Stimulated activated CD4-positive, alpha-beta T cell treated with anti-CD3 and anti-CD28 coated beads, Interleukin-4, amount 100 ng/mL, for 48 hours (primary cell): ENCODE data around the gene STX1A.
A peak's percentile ranks its signal among the peaks of the same experiment; 100 is the strongest.
"Not testable (repeated sequence)": the region's sequence is repeated elsewhere in the genome, so short reads cannot be mapped to it uniquely, and the experiment has no call there.

Experiments
- DNase-seq, 2 donors: peaks; one replicate each; pipeline ENCODE4 v3.0.0-alpha.2; 2020; ENCODE audit warnings: low read depth in 2 of 2

The STX1A gene

DNA sequence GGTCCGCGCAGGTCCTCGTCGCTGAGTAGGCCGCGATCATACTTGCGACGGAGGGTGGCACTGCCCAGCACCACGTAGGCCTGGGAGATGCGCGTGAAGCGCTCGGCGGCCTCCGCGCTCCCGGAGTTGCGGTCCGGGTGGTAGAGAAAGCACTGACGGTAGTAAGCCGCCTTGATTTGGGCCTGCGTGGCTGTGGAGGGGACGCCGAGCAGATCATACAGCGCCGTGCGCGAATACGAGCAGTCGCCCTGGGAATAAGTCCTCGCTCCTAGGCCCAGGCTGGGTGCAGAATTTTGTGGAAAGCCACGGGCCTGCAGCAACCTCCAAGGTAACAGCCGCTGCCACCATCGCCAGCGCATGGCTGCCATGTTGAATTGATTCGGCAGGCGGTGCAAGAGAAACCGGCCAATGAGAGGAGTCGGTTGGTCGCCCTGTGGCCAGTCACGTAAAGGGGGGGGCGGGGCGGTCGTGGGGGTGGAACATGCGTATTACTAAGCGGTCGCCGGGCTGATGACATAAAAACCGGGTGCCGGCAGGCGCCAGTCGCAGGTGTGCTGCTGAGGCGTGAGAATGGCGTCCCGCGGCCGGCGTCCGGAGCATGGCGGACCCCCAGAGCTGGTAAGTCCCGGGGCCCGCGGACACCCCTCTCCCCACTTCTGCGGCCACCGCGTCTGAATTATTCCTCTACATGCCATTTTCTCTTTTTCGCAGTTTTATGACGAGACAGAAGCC, 36.2 kb downstream of the STX1A start, which contains the start of the genes BUD23 and DNAJC30:
Gene BUD23 (plus strand): TSS at position 542 of the 732 bp plus-strand sequence. CDS start 29 bp downstream, at position 571.
Gene DNAJC30 (minus strand): TSS at position 398 of the 732 bp plus-strand sequence. CDS start 30 bp downstream, at position 368.
- peak; percentile 98 for DNase-seq

DNA sequence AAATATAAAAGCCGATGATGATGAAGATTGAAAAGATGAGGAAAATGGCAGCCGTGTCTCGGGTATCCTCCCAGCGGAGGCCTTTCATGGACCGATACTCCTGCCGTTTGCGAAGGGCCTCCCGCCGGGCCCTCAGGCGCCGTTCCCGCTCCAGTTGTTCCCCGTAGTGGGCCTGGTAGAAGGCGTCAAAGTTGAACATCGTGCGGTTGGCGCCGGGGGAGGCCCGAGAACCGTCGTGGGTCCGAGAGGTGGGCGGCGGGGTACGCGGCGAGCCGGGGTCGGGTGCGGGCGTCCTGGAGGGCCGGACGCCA, 36.8 kb downstream of the STX1A start:
- DNase-seq, result no peak

DNA sequence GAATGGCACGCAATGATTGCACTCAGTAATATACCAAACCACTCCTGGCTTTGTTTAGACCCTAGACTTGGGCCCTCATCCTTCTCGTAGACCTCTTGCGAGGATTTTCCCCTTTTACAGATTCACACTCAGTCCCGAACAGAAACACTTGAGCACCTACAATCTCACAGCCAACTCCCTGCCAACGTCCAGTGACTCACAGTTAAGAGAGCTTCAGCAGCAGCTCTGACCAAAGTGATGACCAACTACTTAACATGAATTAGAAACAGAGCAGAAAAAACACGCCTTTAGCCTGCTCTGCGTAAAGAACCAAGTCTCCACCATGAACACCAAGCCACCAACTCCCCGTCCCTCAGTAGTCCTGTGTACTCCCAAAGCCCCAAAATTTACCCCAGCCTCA, 38.4 kb downstream of the STX1A start:
- DNase-seq, result no peak

DNA sequence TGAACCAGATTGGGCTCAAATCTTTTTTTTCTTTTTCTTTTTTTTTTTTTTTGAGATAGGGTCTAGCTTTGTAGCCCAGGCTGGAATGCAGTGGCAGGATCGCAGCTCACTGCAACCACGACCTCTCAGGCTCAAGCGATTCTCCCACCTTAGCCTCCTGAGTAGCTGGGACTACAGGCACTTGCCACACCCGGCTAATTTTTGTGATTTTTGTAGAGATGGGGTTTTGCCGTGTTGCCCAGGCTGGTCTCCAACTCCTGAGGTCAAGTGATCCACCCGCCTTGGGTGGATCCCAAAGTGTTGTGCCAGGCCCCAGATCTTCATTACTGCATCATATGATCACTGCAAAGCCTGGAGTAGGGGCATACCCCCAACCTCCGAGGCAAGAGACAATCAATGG, 39.0 kb downstream of the STX1A start:
- no peak for DNase-seq

DNA sequence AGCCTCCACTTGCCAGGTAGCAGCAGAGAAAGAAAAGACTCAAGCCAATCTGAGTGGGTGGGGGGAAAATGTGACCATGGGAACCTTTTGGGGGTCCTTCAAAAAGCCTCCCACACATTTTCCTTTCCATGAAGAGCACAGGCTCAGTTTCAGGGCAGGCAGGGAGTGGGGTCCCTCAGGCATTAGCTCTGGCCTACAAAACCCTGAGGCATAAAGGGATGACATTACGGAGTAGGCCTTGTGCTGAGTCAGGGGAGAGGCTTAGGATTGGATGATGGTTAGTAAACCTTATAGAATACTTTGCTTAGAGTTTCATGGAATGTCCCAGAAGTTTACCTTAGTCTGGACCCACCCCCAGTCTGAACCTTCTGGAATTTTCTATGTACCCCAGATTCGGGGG, 39.8 kb downstream of the STX1A start:
- DNase-seq, result no peak

DNA sequence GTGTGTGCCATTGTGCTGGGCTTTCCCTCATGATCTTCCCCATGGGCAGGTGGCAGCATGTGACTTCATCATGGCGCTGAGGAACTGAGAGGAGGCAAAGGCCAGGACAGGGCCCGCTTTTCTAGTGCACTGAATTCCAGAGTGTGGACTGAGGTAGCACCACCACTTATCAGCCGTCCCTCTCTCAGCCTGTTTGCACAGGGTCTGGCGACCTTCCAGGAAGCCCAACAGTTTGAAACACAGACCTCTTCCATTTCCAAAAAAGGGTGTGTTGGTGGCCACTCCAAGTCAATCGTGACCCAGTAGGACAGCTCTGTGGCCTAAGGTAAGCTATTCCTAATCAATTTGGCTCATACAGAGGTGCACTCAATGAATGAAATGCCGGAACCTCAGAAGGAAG, 40.6 kb downstream of the STX1A start:
- no peak for DNase-seq

DNA sequence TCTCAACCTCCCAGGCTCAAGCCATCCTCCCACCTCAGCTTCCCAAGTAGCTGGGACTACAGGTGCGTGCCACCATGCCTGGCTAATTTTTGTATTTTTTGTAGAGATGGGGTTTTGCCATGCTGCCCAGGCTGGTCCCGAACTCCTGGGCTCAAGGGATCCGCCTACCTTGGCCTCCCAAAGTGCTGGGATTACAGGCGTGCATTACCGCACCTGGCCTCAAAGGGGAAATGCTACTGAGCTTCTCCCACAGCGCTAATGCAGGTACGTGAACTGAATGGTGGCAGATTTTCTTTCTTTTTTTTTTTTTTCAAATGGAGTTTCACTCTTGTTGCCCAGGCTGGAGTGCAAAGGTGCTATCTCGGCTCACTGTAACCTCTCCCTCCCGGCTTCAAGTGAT, 43.4 kb downstream of the STX1A start:
- not testable (repeated sequence) for DNase-seq

DNA sequence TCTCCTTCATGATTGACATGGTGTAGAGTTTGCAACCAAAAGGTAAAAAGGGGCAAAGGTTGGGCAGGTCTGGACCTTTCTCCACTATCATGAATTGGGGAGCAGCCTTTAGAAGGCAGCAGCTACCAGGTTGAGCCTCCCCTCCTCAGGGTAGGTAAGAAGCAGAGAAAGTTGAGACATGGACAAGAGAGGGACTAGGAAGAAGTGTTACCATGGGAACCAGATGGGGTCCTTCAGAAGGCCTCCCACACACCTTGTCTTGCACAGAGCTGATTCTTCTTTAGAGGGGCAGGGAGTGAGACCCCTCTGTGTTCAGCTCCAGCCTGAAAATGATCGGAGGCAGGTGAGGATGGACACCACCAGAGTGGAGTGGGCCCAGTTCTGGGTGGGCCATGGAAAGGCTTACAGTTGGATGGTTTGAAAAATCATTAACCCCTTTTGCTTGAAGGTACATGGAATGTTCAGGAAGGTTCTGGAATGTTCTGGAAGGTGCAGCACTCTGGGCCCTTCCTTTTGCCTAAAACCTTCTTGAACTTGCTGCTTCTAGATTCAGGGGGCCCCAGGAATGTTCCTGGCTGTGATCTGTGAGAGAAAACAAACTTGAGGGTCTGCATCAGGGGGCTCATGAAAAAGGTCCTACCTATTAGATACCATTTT, 44.9 kb downstream of the STX1A start:
- no peak for DNase-seq

DNA sequence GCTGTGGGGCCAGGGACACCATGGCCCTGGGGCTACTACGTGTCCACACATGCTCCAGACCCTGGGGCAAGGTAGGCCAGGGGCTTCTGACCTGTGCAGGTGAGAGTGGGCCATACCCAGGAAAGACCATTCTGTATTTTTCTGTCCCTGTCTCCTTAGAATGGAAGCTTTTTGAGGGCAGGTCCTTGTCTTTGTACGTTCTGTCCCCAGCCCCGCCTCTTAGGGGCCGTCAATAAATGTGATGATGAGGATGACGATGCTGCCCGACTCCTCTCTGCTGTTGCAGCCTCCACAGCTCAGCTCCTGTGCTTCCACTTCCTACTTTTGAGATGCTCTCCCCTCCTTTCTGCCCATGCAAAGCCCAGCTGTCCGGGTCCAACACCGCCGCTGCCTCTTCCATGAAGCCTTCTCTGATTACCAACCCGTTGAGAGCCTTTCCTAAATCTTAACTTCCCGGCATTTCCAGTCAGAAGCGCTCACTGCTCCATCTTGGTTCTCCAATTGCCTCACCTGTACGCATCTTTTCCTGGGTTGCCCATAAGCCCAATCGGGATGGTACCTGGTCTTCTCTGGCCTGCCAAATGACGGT, 47.5 kb downstream of the STX1A start:
- no peak for DNase-seq

DNA sequence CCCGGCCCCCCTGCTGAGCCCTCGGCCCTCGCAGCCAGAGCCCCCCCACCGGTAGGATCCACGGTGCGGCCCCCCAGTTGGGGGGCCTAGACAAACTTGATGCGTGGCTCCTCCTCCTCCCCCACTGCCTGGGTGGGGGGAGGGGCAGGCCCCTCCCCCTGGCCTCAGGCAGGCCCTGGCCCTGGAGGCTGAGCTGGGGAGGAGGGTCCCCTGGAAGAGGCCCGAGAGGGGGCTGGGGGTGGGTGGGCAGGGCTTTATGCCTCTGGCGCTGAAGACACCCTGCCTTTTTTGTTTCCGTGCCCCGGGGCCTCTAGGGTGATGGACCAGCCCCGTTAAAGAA, 48.2 kb downstream of the STX1A start:
- no peak for DNase-seq

DNA sequence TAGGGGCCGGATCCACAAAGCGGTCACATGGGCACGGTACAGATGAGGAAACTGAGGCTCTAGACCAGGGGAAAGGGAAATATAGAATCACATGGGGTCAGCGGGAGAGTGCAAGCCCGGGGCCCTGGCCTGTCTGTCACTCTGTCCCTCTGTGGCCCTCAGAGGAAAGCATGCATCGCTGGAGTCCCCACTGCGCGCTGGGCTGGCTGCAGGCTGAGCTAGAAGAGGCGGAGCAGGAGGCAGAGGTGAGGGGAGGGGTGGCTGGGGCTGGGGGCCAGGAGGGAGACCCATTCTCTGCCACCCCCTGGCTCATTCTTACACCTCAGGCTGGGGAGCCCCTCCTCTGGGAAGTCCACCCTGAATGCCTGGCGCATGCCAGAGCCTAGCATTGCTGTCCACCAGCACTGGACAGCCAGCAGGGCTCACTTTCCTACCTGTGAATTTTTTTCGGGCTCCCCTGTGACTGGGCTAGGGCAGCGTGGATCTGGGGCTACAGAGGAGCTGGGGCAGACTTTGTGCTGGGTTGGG, 49.5 kb downstream of the STX1A start:
- DNase-seq, result no peak

DNA sequence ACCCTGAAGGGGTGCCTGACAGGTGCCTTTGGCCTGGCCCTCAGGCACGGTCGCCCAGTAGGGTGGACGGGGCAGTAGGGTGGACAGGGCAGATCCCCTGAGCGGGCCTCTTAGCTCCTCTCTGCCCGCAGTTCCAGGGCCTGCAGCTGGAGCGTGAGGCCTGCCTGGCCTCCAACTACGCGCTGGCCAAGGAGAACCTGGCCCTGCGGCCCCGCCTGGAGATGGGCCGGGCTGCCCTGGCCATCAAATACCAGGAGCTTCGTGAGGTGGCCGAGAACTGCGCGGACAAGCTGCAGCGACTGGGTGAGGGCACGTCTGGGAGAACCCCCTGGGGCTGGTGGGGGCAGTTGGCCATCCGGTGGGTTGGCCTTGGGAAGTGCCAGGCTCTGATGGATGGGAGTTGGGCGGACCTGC, 50.2 kb downstream of the STX1A start:
- DNase-seq, result no peak

DNA sequence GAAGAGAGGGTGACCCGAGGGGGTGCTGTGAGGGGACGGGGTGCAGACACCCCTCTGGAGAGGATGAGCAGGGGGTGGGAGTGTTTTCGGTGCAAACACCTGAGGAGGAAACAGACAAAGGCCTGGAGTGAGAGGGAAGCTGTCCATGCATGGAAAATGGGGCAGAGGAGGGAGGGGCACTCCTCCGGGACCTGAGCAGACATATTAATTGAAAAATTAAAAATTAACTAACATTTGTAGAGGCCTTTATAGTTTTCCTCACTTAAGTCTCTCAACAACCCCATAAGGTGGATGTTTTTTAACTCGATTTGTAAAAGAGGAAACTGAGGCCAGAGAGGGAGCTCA, 50.6 kb downstream of the STX1A start:
- no peak for DNase-seq

DNA sequence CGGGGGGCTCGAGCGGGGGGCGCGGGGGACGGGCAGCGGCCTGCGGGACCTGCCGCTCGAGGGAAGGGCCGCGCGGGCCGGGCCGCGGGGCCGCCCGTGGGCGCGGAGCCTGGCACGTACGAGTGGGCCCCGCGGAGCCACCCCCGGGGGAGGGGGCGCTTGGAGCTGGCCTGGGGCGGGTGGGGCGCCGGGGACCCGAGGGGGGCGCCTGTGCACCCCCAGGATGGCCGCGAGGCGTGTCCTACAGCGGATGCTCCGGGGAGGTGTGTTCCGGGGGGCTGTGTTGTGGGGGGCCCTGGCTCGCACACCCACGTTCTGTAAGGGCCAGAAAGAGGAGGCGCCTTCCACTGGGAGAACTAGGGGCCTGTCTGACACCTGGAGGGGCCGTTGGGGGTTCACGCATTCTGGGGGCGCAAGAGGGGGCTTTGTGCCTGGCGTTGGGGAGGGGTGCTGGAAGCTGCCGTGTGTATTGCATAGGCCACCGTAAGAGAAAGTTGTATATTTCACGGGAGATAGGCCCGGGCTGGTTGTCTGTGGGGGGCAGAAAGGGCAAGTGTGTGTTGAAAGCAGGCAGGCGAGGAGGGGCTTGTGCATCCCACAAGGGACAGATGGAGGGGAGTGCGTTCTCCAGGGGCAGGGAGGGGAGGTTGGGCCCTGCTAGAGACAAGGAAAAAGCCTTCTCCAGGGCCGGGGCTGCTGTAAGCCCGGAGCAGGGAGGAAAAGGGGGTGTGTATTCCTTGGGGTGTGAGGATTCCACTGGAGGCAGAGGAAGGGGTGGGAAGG, 51.2 kb downstream of the STX1A start:
- no peak for DNase-seq

DNA sequence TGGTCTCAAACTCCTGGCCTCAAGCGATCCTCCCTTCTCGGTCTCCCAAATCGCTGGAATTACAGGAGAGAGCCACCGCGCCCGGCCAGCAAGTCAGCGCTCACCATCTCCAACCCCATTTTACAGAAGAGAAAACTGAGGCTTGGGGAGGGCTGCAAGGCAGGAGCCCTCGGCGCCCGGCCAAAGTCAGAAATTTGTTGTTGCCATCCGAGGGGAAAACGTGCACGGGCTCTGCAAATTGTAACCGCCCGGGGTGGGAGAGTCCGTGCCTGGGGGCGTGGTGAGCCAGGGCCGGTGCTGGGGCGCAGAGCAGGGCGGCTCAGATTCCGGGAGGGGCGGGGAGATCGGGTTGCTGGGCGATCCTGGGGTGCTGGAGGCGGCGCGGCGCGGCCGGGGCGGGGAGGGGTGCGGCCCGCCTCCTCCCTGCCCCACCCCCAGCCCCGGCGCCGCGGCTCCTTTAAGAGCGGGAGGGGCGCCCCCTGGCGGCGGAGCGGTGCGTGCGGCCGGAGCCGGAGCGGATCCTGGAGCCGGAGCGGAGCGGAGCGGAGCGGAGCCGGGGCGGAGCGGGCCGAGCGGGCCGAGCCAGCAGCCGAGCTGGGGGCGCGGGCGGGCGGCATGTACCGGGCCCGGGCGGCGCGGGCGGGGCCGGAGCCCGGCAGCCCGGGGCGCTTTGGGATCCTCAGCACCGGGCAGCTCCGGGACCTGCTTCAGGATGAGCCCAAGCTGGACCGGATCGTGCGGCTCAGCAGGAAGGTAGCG, 51.9 kb downstream of the STX1A start, which contains the start of gene VPS37D:
Gene VPS37D (plus strand): TSS at position 488 of the 759 bp plus-strand sequence. CDS start 128 bp downstream, at position 616.
- peak; percentile 88 to 96 for DNase-seq

DNA sequence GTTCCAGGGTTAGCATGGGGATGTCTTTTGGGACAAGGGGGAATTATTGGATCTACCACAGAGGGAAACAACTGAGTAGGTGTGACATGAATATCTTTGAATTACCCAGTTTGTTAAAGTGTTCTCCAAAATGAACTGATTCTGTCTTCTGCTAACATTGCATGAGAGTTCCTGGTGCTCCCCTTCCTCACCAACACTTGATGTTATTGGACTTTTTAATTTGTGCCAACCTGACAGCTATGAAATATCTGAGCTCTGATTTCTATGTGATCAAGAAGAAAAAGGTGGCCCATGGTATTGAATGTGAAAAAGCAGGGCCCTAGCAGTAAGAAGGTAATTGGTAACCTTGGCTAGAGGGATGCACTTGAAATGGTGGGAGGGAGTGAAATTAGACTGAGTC, 56.4 kb downstream of the STX1A start:
- no peak for DNase-seq

DNA sequence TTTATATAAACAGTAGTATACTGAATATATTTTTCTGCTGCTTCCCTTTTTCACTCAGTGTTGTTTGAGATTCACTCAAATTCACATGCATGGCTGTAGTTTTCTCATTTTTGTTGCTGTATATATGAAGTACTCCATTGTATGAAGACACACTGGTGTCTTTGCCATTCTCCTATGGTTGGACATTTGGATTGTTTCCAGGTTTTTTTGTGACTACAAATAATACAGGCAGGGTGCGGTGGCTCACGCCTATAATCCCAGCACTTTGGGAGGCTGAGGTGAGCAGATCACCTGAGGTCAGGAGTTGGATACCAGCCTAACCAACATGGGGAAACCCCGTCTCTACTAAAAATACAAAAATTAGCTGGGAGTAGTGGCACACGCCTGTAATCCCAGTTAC, 58.9 kb downstream of the STX1A start:
- not testable (repeated sequence) for DNase-seq

DNA sequence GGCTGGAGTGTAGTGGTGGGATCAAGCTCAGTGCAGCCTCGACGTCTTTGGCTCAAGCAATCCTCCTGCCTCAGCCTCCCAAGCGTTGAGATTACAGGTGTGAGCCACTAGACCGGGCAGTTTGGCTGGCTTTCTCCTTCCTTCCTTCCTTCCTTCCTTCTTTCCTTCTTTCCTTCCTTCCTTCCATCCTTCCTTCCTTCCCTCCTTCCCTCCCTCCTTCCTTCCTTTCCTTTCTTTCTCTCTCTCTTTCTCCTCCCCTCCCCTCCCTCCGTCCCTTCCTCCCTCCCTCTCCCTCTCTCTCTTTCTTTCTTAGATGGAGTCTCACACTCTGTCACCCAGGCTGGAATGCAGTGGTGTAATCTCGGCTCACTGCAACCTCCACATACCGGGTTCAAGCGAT, 59.5 kb downstream of the STX1A start:
- DNase-seq, result no peak

DNA sequence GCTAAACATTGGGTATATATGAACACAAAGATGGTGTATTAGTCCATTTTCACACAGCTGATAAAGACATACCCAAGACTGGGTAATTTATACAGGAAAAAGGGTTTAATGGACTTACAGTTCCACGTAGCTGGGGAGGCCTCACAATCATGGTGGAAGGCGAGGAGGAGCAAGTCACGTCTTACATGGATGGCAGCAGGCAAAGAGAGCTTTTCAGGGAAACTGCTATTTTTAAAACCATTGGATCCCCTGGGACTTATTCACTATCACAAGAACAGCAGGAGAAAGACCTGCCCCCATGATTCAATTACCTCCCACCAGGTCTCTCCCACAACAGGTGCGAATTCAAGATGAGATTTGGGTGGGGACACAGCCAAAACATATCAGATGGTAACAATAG, 64.2 kb downstream of the STX1A start:
- DNase-seq, result not testable (repeated sequence)

DNA sequence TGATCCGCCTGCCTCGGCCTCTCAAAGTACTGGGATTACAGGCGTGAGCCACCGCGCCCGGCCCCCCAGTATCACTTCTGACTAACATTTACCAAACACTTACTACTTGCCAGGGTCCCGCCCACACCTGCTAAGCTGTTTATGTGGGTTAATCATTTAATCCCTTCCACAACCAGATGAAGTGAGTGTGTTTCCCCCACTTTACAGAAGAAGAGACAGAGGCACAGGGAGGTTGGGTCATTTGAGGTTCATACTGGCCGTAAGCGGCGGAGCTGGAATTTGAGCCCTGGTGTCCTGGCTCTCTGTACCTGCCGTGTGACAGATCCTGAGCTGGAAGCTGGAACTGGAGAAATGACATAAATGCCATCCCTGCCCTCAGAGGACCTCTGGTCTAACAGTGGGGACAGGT, 66.9 kb downstream of the STX1A start:
- no peak for DNase-seq

DNA sequence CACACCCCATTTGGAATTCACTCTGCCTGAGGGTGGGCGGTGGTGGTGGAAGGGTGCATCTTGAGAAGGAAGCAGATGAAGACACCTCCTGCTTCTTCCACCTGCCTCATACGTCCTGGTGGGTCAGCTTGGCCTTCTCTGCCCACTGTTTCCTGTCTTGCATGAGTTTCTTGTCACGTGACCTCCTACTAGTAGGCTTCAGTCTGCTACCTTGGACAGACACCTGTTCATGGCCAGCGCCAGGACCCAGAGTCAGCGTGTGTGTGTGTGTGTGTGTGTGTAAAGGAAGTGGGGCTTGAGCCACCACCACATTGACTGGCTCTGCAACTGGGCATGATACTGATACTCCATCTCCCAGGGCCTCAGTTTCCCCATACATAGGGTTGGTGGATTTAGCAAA, 68.9 kb downstream of the STX1A start:
- DNase-seq, result no peak
